GM18868 (cell line): ENCODE results near the gene MRPL11.
A peak's percentile ranks its signal among the peaks of the same experiment; 100 is the strongest.
"Not testable (repeated sequence)": the region's sequence is repeated elsewhere in the genome, so short reads cannot be mapped to it uniquely, and the experiment has no call there.

Source experiments
- ATAC-seq: cut with Tn5 transposase; IDR thresholded peaks from one replicate; pipeline ENCODE4 v1.9.1; 2021; ENCODE audit warnings: mild to moderate bottlenecking, moderate library complexity; ENCODE audit not compliant: unreplicated experiment

MRPL11 gene

GRCh38 chr11:66431871-66432329 lies 6.7 kb downstream of the MRPL11 start:
- not testable (repeated sequence) for ATAC-seq

GRCh38 chr11:66431287-66431686 lies 7.4 kb downstream of the MRPL11 start:
- not testable (repeated sequence) for ATAC-seq

GRCh38 chr11:66429983-66430602 lies 8.6 kb downstream of the MRPL11 start:
- ATAC-seq = no peak

GRCh38 chr11:66428933-66429332 lies 9.7 kb downstream of the MRPL11 start:
- ATAC-seq = no peak

GRCh38 chr11:66426314-66426713 lies 12.3 kb downstream of the MRPL11 start:
- no peak for ATAC-seq

- no peak for ATAC-seq
Observed at GRCh38 chr11:66421492-66422205, 17.0 kb downstream of the MRPL11 start.

- ATAC-seq = no peak
Observed at GRCh38 chr11:66420671-66421476, 17.8 kb downstream of the MRPL11 start, which contains the start of gene NPAS4. TSS of gene NPAS4 (plus strand) at chr11:66421035. CDS start at chr11:66421180, 145 bp downstream.

GRCh38 chr11:66419825-66420224 lies 18.8 kb downstream of the MRPL11 start:
- ATAC-seq = no peak

GRCh38 chr11:66418986-66419308 lies 19.7 kb downstream of the MRPL11 start:
- ATAC-seq = no peak

GRCh38 chr11:66418168-66418985 lies 20.3 kb downstream of the MRPL11 start:
- ATAC-seq = peak; percentile 54

GRCh38 chr11:66417000-66417399 lies 21.6 kb downstream of the MRPL11 start:
- no peak for ATAC-seq

GRCh38 chr11:66415423-66415822 lies 23.2 kb downstream of the MRPL11 start:
- no peak for ATAC-seq

GRCh38 chr11:66414120-66414934 lies 24.3 kb downstream of the MRPL11 start:
- no peak for ATAC-seq

GRCh38 chr11:66413167-66413566 lies 25.5 kb downstream of the MRPL11 start:
- no peak for ATAC-seq

- no peak for ATAC-seq
Observed at GRCh38 chr11:66412110-66412509, 26.5 kb downstream of the MRPL11 start.

- no peak for ATAC-seq
Observed at GRCh38 chr11:66411323-66411722, 27.3 kb downstream of the MRPL11 start.

- ATAC-seq = no peak
Observed at GRCh38 chr11:66410191-66410590, 28.5 kb downstream of the MRPL11 start.

GRCh38 chr11:66409226-66409625 lies 29.4 kb downstream of the MRPL11 start:
- ATAC-seq = no peak

- ATAC-seq = peak; percentile 67
Observed at GRCh38 chr11:66408488-66409214, 30.0 kb downstream of the MRPL11 start.
